CD4-positive, alpha-beta T cell treated with Interleukin-6 at 100 ng/mL for 8 hours (primary cell): ENCODE results near the gene TIMP1.

Experiments
- DNase-seq: peaks from one replicate; pipeline ENCODE4 v3.0.0-alpha.2; 2020; ENCODE audit warnings: mixed read lengths, low spot score

The TIMP1 gene

DNA sequence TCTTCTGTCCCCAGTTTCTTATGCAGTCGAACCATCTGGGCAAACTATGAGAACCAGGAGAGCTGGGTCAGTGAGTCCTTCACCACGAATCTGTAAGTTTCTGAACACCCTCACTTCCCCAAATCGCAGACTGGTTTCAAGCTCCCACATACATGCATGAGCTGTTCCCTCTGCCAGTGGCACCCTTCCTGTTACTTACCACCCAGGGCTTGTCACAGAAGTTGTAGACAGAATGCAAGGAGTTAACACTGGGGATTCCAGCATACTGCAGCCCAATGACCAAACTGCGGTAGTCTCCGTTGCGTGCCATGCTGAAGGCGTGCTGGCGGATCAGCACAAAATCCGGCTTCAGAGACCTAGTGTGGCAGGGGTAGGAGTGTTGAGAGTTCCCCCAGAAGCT is 22.8 kb downstream of the TIMP1 start:
- DNase-seq: no peak

GRCh38 chrX:47607091-47607490 is 24.9 kb downstream of the TIMP1 start:
- no peak for DNase-seq

- no peak for DNase-seq
Observed at GRCh38 chrX:47608130-47608810, 26.0 kb downstream of the TIMP1 start.

GRCh38 chrX:47610511-47610910 is 28.3 kb downstream of the TIMP1 start:
- DNase-seq: no peak

- no peak for DNase-seq
Observed at GRCh38 chrX:47611489-47611888, 29.3 kb downstream of the TIMP1 start.

GRCh38 chrX:47611926-47612325 is 29.7 kb downstream of the TIMP1 start:
- DNase-seq: no peak

DNA sequence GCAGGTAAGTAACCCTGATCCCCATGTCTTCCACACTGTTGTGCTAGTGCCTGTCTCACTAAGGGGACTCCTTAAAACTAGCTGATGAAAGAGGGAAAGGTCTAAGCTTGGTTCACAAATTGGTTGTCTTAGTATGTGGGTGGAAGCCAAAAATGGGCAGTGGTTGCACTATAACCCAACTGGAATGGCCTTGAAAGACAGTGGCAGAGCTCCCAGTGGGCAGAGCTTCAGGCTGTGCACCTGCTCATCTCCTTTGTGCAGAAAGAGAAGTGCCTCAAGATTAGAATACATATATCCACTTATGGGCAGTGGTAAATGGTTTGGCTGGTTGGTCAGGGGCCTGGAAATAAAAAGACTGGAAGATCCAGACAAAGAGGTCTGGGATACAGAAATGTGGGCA is 30.2 kb downstream of the TIMP1 start:
- DNase-seq: no peak

- no peak for DNase-seq
Observed at GRCh38 chrX:47613082-47613481, 30.8 kb downstream of the TIMP1 start.

GRCh38 chrX:47614618-47615017 is 32.4 kb downstream of the TIMP1 start:
- no peak for DNase-seq

DNA sequence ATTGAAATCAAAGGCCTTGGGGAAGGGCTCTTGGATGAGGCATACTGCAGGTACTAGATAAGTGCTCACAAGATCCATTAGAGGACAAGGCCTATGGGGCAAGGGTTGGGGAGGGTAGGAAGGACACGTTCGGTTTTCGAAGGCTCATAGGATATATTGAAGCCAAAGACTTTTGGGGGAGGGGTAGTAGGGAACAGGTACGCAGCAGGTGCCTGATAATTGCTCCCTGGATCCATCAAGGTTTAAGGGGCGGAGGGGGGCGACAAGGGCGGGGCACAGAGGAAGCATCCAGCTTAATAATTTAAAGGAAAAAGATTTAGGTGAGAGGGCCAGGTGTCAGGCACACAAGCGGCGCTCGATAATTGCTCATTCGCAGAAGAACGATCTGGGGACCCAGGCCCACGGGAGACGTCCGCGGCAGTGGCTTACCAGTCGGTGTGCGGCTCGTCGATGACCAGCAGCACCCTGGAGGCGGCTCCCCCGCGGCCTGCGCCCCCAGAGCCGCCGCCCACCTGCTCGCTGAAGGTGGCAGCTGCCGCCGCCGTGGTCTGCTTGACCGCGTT is 36.8 kb downstream of the TIMP1 start:
- no peak for DNase-seq

GRCh38 chrX:47619486-47620302 is 37.5 kb downstream of the TIMP1 start, which contains the start of gene SYN1:
Gene SYN1, minus strand, starts transcription at chrX:47619857. Its CDS starts 129 bp downstream, at chrX:47619728.
- DNase-seq: peak; percentile 69

- no peak for DNase-seq
Observed at GRCh38 chrX:47620303-47620685, 38.1 kb downstream of the TIMP1 start.

DNA sequence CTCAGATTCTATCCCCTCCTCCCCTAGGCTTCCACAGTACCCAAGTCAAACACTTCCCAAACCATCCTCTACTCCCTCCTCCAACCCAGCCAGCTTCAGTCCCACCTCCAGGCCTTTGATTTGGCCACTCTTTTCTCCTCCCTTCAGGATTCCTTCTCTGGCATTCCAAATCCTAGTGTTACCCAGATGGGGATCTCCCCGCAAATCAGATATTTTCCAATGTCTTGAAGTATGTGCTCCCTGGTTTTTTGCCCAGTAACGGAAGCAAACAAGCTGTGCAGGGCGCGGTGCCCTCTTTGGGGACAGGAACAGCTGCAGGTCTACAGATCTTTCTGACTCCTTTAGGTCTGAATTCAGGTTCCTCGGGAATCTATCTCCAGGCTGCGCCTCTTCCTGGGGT is 39.6 kb downstream of the TIMP1 start:
- DNase-seq: no peak

GRCh38 chrX:47623540-47624027 is 41.3 kb downstream of the TIMP1 start:
- peak; percentile 42 for DNase-seq

- DNase-seq: no peak
Observed at GRCh38 chrX:47625365-47625764, 43.1 kb downstream of the TIMP1 start.

DNA sequence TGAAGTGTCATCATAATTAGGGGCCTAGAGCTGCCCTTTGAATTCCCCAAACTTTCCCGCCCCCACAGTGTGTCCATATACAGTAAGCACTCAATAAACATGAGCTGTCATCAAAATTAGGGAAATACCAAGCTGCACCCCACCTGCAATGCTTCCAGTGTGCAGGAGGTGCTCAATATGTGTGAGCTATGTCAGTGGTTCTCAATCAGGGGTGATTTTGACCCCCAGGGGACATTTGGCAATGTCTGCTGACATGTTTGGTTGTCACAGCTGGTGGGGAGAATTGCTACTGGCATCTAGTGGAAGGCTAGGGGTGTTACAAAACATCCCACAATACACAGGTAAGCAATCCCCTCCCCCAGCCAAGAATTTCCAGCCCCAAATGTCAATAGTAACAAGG is 46.7 kb downstream of the TIMP1 start:
- DNase-seq: peak; percentile 29

DNA sequence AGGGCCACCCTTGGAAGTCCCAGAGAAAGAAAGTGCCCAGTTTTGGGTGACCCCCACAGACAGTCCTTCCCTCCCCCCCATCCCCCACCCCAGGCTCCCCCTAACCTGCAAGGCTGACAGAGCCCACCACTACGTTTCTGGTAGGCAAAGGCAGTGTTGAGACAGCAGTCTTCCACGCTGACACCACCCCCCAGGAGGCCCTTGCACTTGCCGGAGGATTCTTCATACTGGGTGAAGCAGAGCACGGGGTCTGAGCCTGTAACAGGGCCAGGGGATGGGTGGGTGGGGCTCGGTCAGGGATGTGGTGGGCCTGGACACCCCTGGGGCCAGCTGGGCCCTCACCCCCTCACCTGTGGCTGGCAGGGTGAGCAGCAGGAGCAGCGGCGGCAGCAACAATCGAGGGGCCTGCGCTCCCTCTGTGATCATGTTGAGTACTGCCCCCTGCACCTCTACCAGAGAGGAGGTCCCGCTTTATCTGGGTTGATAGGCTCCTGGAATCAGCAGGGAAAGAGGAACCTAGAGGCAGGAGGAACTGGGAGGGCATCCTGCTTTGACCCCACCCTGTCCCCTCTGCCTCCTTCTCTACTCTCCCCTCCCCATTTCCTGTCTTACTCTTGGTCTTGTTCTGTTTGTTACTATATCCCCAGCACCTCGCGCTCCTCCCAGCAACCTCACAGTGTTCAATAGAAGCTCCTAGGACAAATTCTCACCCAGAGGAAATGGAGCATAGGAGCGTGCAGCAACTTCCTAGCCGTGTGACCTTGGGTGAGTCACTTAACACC is 47.4 kb downstream of the TIMP1 start, which contains the start of gene CFP:
Gene CFP (minus strand): TSS at position 512 of the 782 bp plus-strand sequence. CDS start 86 bp downstream, at position 426.
- DNase-seq: peak; percentile 28

DNA sequence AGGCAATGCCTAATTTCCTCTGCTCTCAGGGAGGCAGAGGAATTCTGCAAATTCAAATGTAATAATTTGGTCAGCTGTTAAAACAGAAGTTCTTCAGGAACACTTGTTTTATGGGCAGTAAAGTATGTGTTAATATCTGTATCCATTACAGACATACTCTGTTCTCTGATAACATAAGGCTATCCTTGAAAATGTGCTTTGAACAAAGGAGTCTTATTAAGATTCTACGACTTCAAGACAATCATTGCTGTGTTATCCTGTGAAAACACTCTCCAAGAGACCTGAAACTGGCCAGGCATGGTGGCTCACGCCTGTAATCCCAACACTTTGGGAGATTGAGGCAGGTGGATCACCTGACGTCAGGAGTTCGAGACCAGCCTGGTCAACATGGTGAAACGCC is 49.4 kb downstream of the TIMP1 start:
- no peak for DNase-seq

- DNase-seq: no peak
Observed at GRCh38 chrX:47632666-47633065, 50.4 kb downstream of the TIMP1 start.

DNA sequence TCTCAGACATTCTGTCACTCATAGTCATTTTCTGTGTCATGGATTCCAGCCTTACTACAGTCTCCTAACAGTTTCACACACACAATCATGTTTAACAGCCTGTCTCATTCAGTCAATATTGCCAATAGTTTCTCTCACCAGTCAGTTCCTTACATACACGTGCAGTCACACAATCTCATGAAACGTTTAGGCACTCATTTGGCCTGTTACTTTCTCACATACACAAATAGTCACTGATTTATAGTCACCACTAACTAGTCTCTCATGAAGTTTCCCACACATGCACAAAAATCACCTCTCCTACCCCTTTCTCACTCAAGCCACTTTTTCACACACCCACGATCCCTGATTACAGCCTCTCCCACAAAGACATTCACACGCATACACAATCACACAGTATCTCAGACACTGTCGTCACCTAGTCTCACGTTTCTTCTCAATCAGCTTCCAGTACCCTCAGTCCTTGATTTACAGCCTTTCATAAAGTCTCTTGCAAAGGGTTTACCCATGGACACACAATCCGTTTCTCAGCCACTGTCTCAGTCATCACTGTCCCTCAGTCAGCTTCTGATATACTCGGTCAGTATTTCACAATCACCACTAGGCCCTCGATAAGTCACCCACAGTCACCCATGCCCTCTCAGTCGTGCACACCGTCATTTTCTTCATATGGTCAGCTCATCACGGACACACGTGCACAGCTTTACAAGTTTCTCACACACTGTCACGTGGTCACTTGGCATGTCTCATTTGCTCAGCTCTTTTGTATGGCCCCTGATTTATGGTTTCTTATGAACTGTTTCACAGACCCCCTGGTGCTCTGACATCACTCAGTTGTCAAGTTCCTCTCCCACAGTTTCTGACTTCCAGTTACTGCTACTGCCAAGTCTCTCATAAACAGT is 51.7 kb downstream of the TIMP1 start:
- DNase-seq: no peak
